Measurements from ENCODE around the gene ATRAID.

DNA sequence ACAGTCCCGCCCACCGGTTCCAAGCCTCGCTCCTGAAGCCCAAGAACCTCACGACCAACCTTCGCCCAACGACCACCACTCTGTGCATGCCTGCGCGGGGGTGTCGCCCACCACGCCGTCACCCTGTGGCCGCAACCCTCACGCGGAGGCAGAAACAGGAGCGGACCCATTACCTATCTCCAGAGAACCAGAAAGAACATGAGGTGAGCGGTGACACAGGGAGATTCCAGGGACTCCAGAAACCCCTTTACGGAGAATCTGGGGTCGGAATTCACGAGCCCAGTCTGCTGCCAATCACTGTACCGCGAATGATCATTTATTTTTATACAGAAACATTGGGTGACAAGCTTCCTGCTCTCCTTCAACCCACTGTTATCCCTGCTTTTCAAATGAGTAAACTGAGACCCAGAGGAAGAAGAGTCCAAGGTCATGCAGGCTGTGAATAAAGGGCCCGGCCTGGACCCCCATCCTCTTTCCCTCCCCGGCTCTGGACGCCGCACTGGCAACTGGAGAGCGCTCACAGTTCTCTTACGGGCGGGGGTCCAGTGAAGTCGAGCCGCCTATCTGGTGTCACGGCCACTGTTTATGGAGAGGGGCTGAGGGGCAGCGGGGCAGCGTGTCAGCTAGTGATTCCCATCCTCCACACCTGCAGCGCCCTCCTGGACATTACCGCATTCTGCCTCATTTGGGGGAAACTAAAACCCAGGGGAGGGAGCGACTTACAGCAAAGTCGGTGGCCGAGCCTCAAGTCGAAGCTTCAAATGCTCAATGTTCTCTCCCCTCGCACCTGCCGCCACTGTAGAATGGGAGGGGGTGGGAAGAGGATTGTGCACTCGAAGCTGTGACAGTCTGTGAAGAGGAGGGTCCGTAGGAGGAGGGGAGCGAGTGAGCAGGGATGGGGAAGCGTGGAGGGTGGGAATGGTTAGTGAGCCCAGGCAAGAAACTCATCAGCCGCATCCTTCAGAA, 51.7 kb downstream of the ATRAID start:
- TF ChIP-seq CTCF (IDR thresholded peaks at IDR 0.05; ENCODE audit: insufficient read depth, low read length) (no peak), GABPA (IDR thresholded peaks at IDR 0.05; ENCODE audit: low read depth) (no peak), REST (IDR thresholded peaks at IDR 0.05; ENCODE audit: insufficient replicate concordance, low read depth) (no peak), POLR2AphosphoS5 (IDR thresholded peaks at IDR 0.05; ENCODE audit: low read depth) (no peak)
